T-helper 2 cell treated with Interferon-gamma antibody and Interleukin-4, amounts not matched to agents 5 μg/mL and 100 μg/mL, for 36 hours (primary cell): ENCODE data around the gene ALKBH4.

Experiments
- DNase-seq: peaks from one replicate; pipeline ENCODE4 v3.0.0; 2021; ENCODE audit warnings: low spot score
- H3K27ac Mint-ChIP-seq: one replicate; pipeline ENCODE4 v1.8.0; 2021; ENCODE audit warnings: mild to moderate bottlenecking, mixed read lengths
- H3K27me3 Mint-ChIP-seq: one replicate; pipeline ENCODE4 v1.8.0; 2021; ENCODE audit warnings: low read depth, mixed read lengths
- H3K36me3 Mint-ChIP-seq: one replicate; pipeline ENCODE4 v1.8.0; 2021; ENCODE audit warnings: low read depth, mixed read lengths
- H3K4me1 Mint-ChIP-seq: one replicate; pipeline ENCODE4 v1.8.0; 2021; ENCODE audit warnings: low read depth, mixed read lengths
- H3K4me3 Mint-ChIP-seq: one replicate; pipeline ENCODE4 v1.8.0; 2022; ENCODE audit warnings: mild to moderate bottlenecking, moderate library complexity, mixed read lengths
- H3K9me3 Mint-ChIP-seq: one replicate; pipeline ENCODE4 v1.8.0; 2021; ENCODE audit warnings: mixed read lengths

ALKBH4 gene

DNA sequence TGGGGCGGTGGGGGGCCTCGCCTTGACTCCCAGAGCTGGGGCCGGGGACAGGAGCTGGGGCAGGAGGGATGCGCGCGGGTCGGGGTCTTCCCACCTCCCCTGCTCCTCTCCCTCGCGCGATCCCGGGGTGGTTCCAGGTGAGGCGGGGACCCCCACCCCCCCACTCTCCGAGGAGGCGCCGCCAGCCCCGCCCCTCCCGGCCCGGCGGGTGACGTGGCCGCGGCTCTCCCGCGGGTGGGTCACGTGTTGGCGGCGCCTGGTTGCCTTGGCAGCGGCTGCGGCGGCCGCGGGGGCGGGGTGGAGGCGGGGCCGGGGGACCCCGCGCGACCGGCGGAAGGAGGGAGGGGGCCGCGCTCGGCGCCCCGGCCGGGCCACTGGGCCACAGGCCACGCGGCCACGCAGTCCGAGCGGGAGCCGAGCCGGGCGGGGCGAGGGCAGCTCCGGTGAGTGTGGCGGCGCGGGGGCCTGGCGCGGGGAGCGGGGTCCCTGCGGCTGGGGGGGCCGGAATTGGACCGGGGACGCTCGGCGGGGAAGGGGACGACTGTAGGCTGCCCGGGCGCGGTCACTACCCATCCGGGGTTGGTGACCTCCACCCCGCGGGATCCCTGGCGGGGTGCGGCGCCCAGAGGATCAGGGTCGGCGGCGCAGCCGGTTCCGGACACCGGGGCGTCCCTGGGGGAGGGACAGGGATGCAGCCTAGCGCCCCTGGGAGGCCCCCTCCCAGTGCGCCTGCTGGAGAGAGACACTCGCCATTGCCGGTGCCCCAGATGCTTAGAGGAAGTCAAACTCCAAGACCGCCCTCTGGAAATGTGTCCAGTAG lies 31.2 kb downstream of the ALKBH4 start, which contains the start of gene ORAI2:
Gene ORAI2, plus strand, starts transcription at position 357 of the 820 bp plus-strand sequence. CDS start 5,382 bp downstream, outside the sequence.
- Mint-ChIP-seq H3K4me3 (peak within 1 kb of the TSS; percentile 89), H3K27ac (peak within 1 kb of the TSS; percentile 93), H3K4me1 (peaks cover 40% of the 10 kb centered on the region), H3K9me3 (no peaks in the 10 kb centered on the region), H3K36me3 (peaks cover 29% of the 10 kb centered on the region), H3K27me3 (no peaks in the 10 kb centered on the region)
- DNase-seq = peak; percentile 83

DNA sequence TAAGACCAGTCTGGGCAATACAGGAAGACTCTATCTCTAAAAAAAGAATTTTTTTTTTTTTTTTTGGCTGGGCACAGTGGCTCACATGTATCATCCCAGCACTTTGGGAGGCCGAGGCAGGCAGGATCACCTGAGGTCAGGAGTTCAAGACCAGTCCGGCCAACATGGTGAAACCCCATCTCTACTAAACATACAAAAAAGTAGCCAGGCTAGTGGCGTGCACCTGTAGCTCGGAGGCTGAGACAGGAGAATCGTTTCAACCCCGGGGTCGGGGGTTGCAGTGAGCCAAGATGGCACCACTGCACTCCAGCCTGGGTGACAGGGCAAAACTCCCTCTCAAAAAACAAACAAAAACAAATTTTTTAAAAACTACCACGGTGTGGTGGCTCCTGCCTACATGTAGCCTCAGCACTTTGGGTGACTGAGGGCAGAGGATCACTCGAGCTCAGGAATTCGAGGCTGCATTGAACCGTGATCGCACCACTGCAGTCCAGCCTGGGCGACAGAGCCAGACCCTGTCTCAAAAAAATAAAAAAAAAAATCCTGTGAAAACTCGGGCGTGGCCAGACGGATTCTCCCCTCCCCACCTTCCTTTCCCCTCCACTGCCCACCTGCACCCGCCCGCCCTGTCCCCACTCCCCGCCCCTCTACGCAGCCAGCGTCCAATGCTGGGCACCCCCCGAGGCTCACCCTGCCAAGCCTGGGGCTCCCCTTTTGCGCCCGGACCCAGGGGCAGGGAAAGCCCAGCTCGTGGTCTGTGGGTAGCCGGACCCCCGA lies 32.0 kb downstream of the ALKBH4 start:
- peak overlapping the region; percentile 93 for H3K27ac Mint-ChIP-seq
- H3K27me3 Mint-ChIP-seq = no peaks in the 10 kb centered on the region
- peak overlapping the region; percentile 77 for H3K4me3 Mint-ChIP-seq
- no peak for DNase-seq
- peaks cover 43% of the 10 kb centered on the region for H3K4me1 Mint-ChIP-seq
- H3K36me3 Mint-ChIP-seq = peaks cover 29% of the 10 kb centered on the region
- H3K9me3 Mint-ChIP-seq = no peaks in the 10 kb centered on the region

DNA sequence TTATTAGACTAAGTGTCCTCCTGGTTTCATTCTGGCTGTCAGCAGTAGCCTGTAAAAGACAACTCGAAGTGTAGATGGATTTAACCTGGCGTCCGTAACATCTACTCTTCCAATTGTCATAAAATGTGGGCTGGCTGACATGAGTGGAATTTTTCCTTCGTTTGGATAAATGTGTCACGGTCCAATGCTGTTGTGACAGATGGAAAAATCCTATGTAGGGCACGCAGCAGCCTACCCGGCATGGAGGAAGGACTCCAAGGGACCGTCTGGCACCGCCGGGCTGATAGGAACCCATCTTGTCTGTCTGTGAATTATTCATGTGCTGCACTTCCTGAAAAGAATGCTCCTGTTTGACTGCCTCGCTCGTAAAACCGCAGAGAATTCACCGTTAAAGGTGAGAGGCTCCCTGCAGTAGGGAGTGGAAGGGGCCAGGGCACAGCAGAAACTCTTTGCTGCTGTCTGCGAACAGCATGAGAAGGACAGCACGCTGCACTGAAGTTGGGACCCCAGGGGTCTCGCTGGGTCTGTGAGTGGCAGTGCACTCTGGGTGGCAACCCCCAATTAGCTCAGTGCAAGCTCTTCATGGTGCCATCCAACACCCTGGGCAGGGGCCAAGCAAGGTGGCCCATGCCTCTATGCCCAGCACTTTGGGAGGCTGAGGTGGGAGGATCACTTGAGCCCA lies 32.9 kb downstream of the ALKBH4 start:
- peak; percentile 55 for DNase-seq
- peaks cover 47% of the 10 kb centered on the region for H3K4me1 Mint-ChIP-seq
- H3K9me3 Mint-ChIP-seq = no peaks in the 10 kb centered on the region
- peak overlapping the region; percentile 93 for H3K27ac Mint-ChIP-seq
- H3K36me3 Mint-ChIP-seq = peaks cover 30% of the 10 kb centered on the region
- no peaks in the 10 kb centered on the region for H3K27me3 Mint-ChIP-seq
- peak overlapping the region; percentile 77 for H3K4me3 Mint-ChIP-seq

DNA sequence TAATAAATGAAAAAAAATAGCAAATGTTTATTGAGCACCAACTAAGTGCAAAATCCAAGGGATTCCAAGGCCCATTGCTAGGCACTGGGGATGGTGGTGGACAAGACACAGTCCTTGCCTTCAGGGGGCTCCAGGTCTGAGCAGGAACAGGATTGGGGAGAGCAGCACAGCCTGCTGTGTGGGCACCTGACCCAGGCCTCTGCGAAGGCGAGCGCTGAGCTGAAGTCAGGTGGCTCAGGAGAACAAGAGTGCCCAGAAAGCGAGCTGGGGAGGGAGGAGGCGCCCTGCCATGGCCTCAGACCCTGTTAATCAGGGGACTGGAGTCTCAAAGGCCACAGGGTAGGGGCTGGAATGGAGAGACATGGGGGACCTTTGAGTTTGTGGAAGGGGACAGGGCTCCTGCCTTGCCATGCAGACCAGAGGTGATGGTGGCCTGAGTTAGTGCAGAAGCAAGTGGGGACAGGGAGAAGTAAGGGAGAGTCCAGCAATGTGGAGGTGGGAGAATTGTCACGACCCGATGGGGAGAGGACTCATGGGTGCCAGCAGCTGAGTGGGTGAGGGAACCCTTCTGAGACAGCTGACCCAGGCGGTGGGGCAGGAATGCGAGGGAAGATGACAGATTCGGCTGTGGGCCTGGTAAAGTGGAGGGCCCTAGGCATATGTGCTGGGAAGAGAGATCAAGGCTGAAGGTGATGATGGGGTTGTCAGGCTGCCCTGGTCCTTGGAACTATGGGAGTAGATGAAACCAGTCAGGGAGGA lies 35.3 kb downstream of the ALKBH4 start:
- H3K27me3 Mint-ChIP-seq = no peaks in the 10 kb centered on the region
- peak overlapping the region; percentile 93 for H3K27ac Mint-ChIP-seq
- DNase-seq = no peak
- H3K9me3 Mint-ChIP-seq = no peaks in the 10 kb centered on the region
- H3K36me3 Mint-ChIP-seq = peaks cover 34% of the 10 kb centered on the region
- H3K4me3 Mint-ChIP-seq = peak overlapping the region; percentile 11
- peaks cover 62% of the 10 kb centered on the region for H3K4me1 Mint-ChIP-seq

DNA sequence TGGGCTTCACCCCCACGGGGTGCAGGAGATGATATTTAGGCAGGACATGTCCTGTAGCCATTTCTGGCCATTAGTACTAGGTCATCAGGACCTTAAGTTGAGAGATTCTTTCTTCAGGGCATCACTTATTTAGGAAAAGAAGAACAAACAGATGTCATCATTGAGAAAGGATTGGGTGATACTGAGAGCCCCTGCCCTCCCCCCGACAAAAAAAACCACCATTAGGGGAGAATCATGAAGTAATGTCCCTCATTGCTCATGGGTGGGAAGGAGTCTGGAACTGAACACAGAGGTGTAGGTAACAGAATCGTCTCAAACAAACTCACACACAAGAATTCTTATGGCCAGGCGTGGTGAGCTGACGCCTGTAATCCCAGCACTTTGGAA lies 37.7 kb downstream of the ALKBH4 start:
- H3K4me1 Mint-ChIP-seq = peaks cover 62% of the 10 kb centered on the region
- no peaks in the 10 kb centered on the region for H3K9me3 Mint-ChIP-seq
- H3K27ac Mint-ChIP-seq = peak overlapping the region; percentile 100
- no peak for DNase-seq
- H3K4me3 Mint-ChIP-seq = peak overlapping the region; percentile 95
- H3K36me3 Mint-ChIP-seq = peaks cover 41% of the 10 kb centered on the region
- no peaks in the 10 kb centered on the region for H3K27me3 Mint-ChIP-seq

DNA sequence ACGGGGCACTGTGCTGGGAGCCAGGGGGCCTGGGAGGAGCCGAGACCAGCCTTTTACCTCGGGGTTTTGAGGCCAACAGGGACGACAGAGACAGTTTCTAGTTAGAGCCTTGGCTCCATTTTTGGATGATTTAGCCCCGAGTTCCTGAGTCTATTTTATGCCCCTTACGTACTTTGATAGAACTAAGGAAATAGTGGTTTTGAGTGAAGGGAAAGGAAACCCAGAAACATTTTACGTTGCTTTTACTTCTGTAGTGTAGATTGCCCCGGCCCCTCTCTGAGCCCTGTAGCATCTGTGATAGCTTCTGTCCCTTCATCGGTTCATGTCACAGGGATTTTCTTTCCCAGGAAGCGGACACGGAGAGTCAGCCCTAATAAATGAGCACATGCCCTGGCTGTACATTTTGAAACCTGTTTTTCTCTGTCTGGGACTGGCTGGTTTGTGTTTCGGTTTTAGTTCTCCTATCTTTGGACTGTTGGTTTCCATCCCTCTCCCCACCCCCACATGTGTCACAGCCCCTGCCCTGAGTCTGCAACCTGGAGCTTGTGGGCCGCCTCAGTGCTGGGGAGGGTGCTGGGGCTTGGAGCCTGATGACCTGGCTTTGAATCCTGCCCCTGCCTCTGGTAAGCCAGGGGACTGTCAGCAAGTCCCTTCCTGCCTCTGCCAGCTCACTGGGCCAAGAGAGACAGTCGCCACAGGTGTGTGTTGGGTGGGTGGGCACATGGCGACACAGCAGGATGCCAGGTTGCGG lies 38.2 kb downstream of the ALKBH4 start:
- Mint-ChIP-seq H3K4me1 (peaks cover 56% of the 10 kb centered on the region), H3K27me3 (no peaks in the 10 kb centered on the region), H3K4me3 (peak overlapping the region; percentile 95), H3K9me3 (no peaks in the 10 kb centered on the region), H3K36me3 (peaks cover 41% of the 10 kb centered on the region), H3K27ac (peak overlapping the region; percentile 100)
- DNase-seq = peak; percentile 85

DNA sequence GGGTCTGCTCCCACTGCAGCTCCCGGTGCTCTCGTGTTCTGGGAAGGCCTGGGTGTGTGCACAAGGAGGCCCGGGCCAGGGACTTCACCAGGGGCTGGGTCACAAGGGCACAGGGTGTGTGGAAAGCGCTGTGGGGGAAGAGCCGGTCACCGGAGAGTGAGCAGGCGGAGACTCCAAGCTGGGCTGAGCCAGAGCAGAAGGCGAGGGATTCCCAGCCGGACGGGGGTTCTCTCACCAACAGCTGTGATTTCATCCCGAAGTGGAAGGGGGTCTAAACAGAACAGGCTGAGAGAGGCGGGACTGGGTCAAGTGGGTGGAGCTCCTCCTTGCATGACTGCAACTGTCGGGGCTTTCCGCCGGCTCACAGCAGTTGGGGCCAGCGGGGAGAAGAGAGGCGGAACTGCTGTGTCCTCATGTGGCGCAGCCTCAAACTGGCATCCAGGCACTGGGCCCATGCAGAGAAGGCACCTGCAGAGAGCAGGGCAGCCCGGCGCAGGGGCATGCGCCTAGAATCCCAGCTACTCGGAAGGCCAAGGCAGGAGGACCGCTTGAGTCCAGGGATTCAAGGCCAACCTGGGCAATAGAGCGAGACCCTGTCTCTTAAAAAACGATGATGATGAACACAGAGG lies 38.9 kb downstream of the ALKBH4 start:
- H3K27me3 Mint-ChIP-seq = no peaks in the 10 kb centered on the region
- peak overlapping the region; percentile 100 for H3K27ac Mint-ChIP-seq
- H3K36me3 Mint-ChIP-seq = peaks cover 46% of the 10 kb centered on the region
- H3K9me3 Mint-ChIP-seq = no peaks in the 10 kb centered on the region
- DNase-seq = peak; percentile 83
- peaks cover 56% of the 10 kb centered on the region for H3K4me1 Mint-ChIP-seq
- peak overlapping the region; percentile 95 for H3K4me3 Mint-ChIP-seq

DNA sequence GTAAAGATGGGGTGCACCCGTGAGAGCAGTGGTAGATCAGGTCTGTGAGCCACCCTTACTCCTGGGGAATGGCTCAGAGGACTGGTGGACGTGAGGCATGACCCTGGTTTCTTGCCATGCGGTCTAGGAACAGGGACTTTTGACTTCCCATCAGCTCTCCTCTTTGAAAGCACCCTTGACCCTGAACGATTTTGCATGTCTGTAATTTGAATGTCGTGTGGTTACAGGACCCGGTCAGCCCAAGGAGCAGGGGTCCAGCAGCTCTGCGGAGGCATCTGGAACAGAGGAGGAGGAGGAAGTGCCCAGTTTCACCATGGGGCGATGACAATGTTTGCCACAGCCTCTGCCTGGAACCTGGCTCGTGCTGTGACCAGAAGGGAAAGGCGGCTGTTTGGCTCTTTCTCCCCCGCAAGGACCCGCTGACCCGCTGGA lies 39.9 kb downstream of the ALKBH4 start:
- H3K27me3 Mint-ChIP-seq = no peaks in the 10 kb centered on the region
- H3K4me3 Mint-ChIP-seq = peak overlapping the region; percentile 95
- peak overlapping the region; percentile 100 for H3K27ac Mint-ChIP-seq
- no peak for DNase-seq
- no peaks in the 10 kb centered on the region for H3K9me3 Mint-ChIP-seq
- H3K36me3 Mint-ChIP-seq = peaks cover 54% of the 10 kb centered on the region
- H3K4me1 Mint-ChIP-seq = peaks cover 61% of the 10 kb centered on the region

DNA sequence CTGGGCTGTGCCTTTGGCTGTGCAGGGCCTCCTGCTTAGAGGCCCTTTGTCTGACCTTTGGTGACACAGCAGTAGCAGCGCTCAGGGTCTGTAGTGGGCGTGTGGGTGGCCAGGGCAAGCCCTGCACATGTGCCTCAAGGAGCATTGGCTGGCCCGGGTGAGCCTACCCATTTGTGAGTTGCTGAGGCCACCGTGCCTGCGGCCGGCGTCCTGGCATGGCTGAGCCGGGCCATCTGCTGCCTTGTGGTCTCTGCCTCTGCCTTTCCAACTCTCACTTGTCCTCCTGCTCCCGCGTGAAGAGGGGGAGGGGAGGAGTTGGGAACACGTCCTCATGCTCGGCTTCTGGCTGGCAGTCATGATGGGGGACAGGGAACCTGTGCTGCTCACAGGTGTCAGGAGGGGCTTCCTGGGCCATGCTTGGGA lies 40.5 kb downstream of the ALKBH4 start:
- H3K27ac Mint-ChIP-seq = peak overlapping the region; percentile 100

DNA sequence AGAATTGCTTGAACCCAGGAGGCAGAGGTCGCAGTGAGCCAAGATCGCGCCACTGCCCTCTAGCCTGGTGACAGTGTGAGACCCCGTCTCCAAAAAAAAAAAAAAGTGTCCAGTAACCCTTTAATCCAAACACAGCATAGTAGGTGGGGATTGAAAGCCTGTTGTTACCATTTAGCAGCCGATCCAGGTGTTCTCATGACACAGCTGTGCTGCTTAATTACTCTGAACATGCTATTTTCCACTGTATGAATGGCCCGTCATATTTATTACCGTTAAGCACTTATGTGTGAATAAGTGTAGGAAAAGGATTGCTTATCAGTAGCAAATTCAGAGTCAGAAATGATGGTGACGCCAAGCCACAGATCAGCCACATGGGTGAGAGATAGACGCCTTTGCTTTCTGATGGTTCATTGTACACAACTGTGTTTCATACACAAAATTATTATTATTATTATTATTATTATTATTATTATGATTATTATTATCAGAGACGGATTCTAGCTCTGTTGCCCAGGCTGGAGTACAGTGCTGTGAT lies 42.9 kb downstream of the ALKBH4 start:
- no peaks in the 10 kb centered on the region for H3K27me3 Mint-ChIP-seq
- DNase-seq = no peak
- H3K4me1 Mint-ChIP-seq = peaks cover 61% of the 10 kb centered on the region
- H3K27ac Mint-ChIP-seq = no peak overlapping the region
- H3K4me3 Mint-ChIP-seq = no peak overlapping the region
- no peaks in the 10 kb centered on the region for H3K9me3 Mint-ChIP-seq
- H3K36me3 Mint-ChIP-seq = peaks cover 59% of the 10 kb centered on the region

More for the DNA sequence above, 40.5 kb downstream of the ALKBH4 start:
- DNase-seq = no peak
- Mint-ChIP-seq H3K4me1 (peaks cover 58% of the 10 kb centered on the region), H3K4me3 (peak overlapping the region; percentile 95), H3K27me3 (no peaks in the 10 kb centered on the region), H3K36me3 (peaks cover 51% of the 10 kb centered on the region), H3K9me3 (no peaks in the 10 kb centered on the region)

DNA sequence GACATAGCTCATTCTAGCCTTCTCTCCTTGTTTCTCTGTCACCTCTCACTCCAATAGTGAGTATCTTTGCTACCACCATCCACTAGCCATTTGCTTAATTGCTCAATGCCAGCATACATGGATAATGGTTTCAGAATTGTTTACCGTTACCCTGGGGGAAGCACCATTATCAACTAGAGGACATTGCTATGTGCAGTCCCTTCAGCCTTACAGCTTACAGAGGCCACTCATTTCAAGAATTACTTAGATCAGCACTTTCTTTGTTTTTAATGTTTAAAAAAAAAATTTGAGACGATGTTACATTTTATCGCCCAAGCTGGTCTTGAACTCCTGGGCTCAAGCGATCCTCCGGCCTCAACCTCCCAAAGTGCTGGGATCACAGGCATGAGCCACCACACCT lies 46.1 kb downstream of the ALKBH4 start:
- Mint-ChIP-seq H3K4me1 (peaks cover 56% of the 10 kb centered on the region), H3K4me3 (no peak overlapping the region), H3K27me3 (no peaks in the 10 kb centered on the region), H3K36me3 (peaks cover 55% of the 10 kb centered on the region), H3K9me3 (no peaks in the 10 kb centered on the region), H3K27ac (peak overlapping the region; percentile 9)
- DNase-seq = no peak

DNA sequence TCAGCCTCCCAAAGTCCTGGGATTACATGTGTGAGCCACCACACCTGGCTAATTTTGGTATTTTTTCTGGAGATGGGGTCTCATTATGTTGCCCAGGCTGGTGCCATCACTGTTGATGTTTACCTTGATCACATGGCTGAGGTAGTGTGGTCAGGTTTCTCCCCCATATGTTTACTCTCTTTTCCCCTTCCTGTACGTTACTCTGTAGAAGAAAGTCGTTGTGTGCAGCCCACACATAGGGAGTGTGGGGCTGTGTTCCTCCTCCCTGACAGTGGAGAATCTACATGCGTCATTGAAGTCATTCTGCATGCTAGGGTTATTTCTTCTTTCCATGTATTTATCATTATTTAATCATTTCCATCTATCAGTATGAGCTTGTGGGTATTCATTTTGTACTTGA lies 47.6 kb downstream of the ALKBH4 start:
- H3K9me3 Mint-ChIP-seq = no peaks in the 10 kb centered on the region
- H3K36me3 Mint-ChIP-seq = peaks cover 57% of the 10 kb centered on the region
- H3K4me1 Mint-ChIP-seq = peaks cover 61% of the 10 kb centered on the region
- H3K27ac Mint-ChIP-seq = peak overlapping the region; percentile 99
- H3K27me3 Mint-ChIP-seq = no peaks in the 10 kb centered on the region
- peak overlapping the region; percentile 64 for H3K4me3 Mint-ChIP-seq
- DNase-seq = no peak
